WI38 (cell line): Measurements from ENCODE around the gene MYBPC2.

Source experiments
- H3K4me3 ChIP-seq: 2 replicates; pipeline ENCODE4 v1.5.1; 2011; ENCODE audit warnings: low read depth, mild to moderate bottlenecking, control low read depth, low read length
- CTCF ChIP-seq: IDR thresholded peaks from 2 replicates; pipeline ENCODE4 v1.5.1; 2012; ENCODE audit warnings: low read depth, mild to moderate bottlenecking, control low read depth, low read length

MYBPC2 gene

GRCh38 chr19:50475736-50476223, 43.1 kb downstream of the MYBPC2 start:
- no peak for TF ChIP-seq CTCF
- no peak overlapping the region; the same call in 1 of the 2 replicates for H3K4me3 ChIP-seq

DNA sequence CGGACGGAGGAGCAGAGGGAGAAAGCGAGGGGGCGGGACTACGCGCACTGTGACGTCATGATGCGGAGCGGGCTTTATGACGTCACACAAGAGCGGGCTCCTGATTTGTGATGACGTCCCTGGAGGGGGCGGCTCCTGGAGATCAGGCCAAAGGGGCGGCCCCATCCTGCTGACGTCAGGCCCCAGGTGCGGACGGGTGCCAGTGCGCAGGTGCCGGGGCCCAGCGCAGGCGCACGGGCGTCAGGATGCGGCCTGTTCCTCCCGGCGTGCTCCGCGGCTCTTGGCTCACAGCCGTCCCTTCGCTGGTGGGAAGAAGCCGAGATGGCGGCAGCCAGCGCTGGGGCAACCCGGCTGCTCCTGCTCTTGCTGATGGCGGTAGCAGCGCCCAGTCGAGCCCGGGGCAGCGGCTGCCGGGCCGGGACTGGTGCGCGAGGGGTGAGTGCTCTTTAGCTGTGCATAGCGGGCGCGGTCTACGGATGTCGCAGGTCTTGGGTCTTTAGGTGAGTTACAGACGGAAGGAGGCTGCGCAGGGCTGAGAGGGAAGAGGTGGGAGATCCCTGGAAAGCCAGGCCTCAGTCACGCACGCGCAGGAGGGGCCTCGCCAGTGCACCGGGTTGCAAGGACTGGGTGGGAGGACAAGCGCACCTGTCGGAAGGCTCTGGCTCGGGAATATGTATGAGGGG, 43.7 kb downstream of the MYBPC2 start, which contains the start of the genes EMC10 and GARIN5A:
TSS of gene EMC10 (plus strand) at position 284 of the 683 bp plus-strand sequence. CDS start at position 322, 38 bp downstream.
TSS of gene GARIN5A (minus strand) at position 625 of the 683 bp plus-strand sequence. CDS start at position 165, 460 bp downstream.
- H3K4me3 ChIP-seq: peak within 1 kb of the TSS; percentile 76

GRCh38 chr19:50476907-50477238, 44.2 kb downstream of the MYBPC2 start:
- H3K4me3 ChIP-seq: peak overlapping the region; percentile 76
- no peak for TF ChIP-seq CTCF

More for the DNA sequence above, 43.7 kb downstream of the MYBPC2 start, which contains the start of the genes EMC10 and GARIN5A:
- no peak for TF ChIP-seq CTCF

DNA sequence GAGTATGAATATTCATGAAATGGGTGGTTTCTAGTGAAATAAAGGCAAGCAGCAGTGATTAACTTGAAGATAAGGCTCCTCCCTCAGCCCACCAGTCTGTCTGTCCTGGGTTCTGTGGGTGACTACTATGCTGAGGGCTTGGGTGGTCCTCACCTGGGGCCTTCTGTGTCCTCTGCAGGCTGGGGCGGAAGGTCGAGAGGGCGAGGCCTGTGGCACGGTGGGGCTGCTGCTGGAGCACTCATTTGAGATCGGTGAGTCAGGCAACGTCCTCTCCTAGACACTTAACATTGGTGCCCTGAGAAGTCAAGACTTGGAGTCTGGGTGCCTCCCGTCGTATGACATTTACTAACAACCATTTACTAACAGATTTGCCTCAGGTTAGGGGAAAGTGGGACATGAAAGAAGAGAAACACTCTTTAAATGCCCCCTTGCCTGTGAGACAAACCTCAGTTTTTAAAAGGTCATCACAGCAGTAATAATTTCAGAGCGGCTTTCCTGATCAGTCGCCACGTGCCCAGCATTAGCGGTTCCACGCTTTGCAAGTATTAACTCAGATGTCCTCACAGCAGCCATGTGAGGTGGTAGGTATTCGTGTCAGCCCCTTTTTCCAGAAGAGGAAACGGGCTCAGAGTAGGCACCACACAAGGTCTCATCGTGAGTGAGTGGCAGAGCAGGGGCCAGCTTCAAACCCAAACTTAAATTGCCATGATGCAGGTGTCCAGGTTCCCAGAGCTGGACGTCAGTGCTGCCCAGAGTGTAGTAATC, 45.2 kb downstream of the MYBPC2 start:
- TF ChIP-seq CTCF: no peak
- no peak overlapping the region for H3K4me3 ChIP-seq

DNA sequence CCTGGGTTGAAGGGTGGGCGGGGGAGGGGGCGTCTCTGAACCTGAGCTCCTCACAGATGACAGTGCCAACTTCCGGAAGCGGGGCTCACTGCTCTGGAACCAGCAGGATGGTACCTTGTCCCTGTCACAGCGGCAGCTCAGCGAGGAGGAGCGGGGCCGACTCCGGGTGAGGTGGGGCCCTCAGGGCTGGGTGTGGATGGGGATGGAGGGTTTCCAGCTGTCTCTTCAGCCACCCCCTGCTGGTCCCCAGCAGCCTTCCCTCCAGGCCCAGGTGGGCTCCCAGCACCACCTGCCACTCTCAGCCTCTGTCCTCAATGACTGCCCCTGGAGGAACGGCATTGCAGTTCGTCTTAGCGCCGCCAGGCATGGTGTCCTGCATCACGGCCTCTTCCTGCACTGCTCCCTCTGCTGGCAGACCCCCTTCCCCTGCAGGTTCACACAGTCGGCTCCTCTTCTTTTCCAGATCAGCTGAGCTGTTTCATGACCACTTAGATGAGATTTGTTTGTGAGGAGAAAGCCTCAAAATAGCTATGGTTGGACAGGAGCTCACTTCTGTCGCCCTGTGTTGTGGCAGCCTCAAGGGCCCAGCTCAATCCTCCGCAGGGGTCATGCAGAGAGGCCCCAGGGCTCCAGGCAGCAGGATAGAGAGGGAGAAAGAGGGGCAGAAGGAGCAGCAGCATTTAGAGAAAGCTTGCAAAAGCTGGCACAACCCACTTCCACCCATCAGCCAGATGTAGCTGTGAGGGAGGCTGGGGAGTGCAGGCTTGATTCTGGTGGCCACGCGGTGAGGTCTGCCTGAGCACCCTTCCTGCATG, 46.4 kb downstream of the MYBPC2 start:
- peak; percentile 31; the same call in 1 of the 2 replicates for TF ChIP-seq CTCF
- no peak overlapping the region for H3K4me3 ChIP-seq

GRCh38 chr19:50479761-50480251, 47.1 kb downstream of the MYBPC2 start:
- H3K4me3 ChIP-seq: no peak overlapping the region
- TF ChIP-seq CTCF: no peak
